NCI-H446 (cell line): ENCODE data around the gene FHIP1B.
A peak's percentile ranks its signal among the peaks of the same experiment; 100 is the strongest.

Experiments
- DNase-seq, 2 experiments: peaks; one replicate each; lab custom pipeline; 2025; lab: John Stamatoyannopoulos, UW

The FHIP1B gene

GRCh38 chr11:6238902-6239301 lies 4.5 kb upstream of the FHIP1B start, which contains the start of gene CNGA4:
Gene CNGA4 (plus strand): TSS chr11:6239089. CDS start chr11:6239207, 118 bp downstream.
- DNase-seq = no peak

DNA sequence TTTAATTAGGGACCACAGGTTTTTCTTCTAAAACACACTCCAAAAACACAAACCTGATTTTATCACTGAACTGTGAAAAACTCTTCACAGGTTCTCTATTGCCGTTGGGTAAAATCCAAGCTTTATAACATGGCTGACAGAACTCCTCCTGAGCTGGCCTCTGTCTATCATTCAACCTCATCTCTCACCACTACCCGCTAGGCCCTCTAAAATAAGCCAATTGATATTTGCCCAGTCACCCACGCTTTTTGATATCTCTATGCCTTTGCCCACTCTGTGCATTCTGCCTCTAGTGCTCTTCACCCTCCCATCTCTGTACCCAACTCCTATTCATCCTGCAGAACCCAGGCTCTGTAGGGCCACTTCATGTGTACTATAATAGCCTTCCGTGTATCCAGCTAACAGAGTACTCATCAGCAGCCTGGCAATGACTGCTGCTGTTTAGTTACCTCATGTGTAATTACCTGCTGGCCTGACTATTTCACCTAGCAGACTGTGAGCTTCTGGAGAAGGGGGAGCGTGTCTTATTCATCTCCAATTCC lies 3.4 kb upstream of the FHIP1B start:
- no peak for DNase-seq

DNA sequence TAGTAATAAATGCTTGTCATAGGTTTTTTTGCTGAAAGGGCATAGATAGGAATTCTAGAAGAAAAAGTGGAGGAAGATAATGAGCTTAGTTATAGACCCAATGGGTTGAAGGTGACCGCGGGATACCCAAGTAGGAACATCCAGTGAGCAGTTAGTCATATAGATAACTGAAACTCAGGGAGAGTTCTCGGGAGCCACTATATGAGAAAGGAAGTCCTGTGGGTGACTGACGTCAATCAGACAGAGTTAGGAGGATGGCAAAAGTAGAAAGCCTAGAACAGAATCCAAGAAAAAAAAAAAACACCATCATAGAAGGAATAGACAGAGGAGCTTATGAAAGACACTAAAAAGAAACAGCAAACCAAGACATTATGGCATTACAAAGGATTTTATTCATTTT lies 2.8 kb upstream of the FHIP1B start:
- no peak for DNase-seq

- no peak for DNase-seq
Measured at GRCh38 chr11:6233984-6234386, 451 bp downstream of the FHIP1B start.

- peak in 1 of 2 experiments; percentile 24 for DNase-seq
Measured at GRCh38 chr11:6232899-6233298, 1.5 kb downstream of the FHIP1B start.

- no peak for DNase-seq
Measured at GRCh38 chr11:6229911-6230310, 4.5 kb downstream of the FHIP1B start.

- no peak for DNase-seq
Measured at GRCh38 chr11:6228520-6228919, 5.9 kb downstream of the FHIP1B start.

GRCh38 chr11:6225896-6226295 lies 8.5 kb downstream of the FHIP1B start:
- DNase-seq = no peak

GRCh38 chr11:6225024-6225423 lies 9.4 kb downstream of the FHIP1B start:
- no peak for DNase-seq

- no peak for DNase-seq
Measured at GRCh38 chr11:6224421-6224820, 10.0 kb downstream of the FHIP1B start.

DNA sequence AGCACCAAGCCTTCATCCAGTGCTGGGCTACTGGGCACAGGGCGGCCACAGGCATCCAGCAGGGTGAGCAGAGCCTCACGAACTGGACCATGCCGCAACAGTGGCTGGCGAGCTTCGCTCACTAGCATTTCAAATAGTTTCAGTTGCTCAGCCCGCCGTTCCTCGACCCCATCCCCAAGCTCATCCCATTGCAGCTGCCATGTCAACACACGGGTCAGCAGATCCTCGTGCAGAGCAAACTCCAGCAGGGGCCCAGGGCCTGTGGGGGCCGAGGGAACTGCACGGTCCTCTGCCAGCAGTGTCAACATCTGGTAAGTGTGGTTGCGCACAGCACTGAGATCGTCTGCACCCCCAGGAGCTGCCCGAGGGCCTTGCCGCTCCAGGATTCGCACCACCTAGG lies 10.6 kb downstream of the FHIP1B start:
- DNase-seq = no peak

GRCh38 chr11:6219359-6219758 lies 15.1 kb downstream of the FHIP1B start:
- DNase-seq = no peak

- no peak for DNase-seq
Measured at GRCh38 chr11:6217722-6218121, 16.7 kb downstream of the FHIP1B start.

DNA sequence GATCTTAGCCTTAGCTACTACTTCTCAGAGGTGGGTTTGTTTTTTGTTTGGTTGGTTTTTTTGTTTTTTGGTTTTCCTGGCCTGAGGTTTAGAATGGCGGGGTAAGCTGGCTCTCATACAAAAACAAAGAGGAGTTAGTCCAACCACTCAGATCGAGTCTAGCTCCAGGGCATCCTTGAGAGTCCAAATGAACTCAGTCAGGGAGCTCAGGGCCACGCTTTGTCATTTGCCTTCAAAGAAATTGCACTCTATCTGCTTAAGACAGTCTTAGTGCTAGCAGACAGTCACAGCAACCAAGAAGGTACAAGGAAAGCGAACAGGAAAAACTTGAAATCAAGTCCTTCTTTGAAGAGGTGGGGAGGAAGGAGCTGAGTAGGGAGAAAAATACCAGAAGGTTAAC lies 17.9 kb downstream of the FHIP1B start:
- no peak for DNase-seq

DNA sequence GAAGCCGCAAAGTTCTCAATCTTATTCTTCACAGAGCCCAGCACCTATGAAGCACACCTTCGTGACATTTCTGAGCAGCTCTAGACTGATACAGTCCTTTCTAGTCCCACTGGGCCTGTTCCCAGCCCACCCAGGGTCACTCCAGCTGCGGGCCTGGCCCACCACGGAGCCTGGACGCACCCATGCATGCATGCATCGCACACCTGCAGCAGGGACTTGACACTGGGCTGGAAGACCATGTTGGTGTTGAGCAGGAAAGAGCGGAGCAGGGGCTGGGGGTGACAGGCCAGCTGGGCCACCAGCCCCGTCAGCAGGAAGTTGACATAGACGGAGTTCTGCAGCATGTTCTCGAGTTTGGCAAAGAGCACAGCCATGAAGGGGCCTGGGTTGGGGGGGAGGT lies 19.9 kb downstream of the FHIP1B start:
- DNase-seq = no peak

DNA sequence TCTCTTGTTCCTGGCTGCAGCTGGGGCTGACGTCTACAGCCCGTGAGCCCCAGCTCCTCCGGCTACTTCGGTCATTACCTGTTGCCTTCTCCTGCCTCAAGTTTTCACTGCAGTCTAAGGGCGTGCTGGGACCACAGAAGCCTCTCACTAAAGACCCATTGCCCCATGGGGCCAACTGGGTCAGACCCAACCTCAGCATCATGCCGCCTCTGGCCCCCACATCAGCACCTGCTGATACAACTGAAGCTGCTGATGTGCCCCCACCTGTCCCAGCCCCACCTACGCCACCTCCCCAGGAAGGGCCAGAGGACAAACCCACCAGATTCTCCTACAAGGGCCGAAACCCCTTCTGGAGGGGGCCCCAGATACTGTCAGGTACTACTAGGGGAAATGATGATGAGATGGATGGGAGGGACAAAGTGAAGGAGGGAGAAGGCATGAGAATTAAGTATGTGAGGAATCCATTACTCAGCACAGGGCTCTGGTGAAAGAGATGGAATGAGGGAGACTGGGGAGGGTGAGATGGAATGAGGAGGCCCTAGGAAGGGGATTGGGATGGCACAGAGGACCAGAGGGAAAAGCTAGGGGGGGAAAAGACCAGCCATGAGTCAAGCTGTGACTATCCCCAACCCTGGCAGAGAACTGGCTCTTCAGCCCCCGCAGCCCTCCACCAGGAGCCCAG lies 24.0 kb downstream of the FHIP1B start:
- no peak for DNase-seq

DNA sequence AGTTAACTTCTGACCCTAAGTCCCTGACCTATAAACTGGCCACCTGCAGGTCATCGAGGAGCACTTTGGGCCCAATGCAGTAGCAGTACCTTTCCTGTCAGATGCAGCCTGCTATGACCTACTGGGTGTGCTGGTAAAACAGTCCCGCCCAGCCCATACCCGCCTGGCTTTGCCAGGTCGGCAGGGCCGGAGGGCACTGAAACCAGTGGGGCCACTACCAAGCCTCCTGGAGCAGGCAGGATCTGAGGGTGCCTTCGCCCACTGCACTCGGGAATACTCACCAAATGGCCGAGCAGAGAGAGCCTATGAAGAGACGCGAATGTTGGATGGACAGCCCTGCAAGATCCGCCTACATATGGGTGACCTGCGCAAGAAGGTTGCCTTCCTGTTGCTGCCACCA lies 24.6 kb downstream of the FHIP1B start:
- no peak for DNase-seq

DNA sequence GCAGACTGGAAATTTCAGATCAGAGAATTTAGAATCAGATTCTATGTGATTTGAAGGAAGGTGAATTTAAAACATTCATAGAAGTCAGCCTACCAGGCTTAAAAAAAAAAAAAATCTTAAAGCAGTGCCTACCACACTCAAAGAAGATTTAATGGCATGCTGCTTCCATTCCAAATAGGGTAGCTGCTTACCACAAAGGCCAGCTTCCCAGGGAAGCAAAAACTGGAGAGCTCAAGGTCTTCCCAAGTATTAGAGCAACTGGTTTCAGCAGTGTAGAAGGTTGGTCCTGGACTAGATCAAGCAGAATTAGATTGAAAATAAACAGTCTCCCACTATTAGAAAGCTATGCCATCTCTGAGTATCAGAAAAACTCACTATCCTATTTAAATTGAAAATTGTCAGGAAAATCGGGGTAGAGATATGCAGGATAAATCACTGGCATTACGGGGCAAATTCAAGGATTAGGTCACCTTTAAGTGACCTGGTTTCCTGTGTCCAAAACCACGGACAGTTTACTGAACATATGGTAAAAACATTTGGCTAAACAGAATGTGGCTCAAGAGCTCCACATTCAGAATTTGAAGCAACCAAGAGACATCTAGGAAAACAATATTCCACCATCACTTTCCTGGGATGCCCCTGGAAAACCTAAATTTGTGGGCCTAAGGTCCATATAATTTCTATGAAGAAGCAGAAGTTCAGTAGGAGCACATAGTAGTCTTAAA lies 27.8 kb downstream of the FHIP1B start:
- no peak for DNase-seq

- DNase-seq = no peak
Measured at GRCh38 chr11:6205366-6205765, 29.1 kb downstream of the FHIP1B start, which contains the start of gene C11orf42. Gene C11orf42 (plus strand): TSS chr11:6205557. CDS start chr11:6205616, 59 bp downstream.

DNA sequence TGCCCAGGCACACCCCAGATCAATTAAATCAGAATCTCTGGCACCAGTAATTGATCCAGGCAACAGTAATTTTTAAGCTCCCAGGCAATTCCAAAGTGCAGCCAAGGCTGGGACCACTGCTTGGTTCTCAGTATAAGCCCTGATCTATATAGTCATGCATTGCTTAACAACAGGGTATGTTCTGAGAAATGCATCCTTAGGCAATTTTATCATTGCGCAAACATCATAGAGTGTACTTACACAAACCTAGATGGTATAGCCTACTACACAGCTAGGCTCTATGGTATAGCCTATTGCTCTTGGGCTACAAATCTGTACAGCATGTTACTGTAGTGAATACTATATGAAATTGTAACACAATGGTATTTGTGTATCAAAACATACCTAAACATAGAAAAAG lies 29.7 kb downstream of the FHIP1B start:
- DNase-seq = no peak

DNA sequence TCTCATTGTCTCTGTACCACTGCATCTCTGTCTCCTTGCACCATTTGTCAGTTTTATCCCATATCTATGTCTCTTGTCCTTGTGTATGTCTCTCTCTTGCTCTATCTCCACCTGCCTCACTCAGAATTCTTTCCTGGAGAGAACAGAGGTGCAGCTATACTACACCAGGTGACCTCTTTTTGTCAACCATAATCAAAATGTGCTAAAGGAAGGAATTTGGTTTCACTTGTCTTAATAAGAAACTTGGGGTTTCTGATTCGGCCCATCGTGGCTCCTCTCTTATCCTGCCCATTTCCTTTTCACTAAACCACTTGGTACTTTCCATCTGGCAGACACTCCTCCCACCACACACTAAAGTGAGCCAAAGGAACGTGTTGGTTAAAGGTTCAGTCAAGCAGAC lies 31.1 kb downstream of the FHIP1B start:
- no peak for DNase-seq

DNA sequence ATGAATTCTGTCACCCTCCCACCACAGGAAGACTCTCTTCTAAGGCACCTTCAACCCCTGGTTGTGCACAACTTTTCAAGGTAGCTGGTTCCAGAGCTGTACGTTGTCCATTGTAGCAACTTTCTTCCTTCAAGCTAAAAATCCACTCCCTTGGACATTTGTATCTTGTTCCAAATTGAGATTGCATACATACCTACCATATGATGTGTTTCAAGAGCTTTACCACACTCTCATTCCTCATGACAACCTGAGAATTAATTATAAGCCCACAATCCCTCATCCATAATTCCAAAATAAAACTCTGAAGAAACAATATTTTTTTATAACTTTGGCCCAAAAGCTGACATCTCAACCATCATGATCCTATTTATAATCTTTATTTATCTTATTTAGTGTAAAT lies 32.4 kb downstream of the FHIP1B start:
- DNase-seq = no peak

GRCh38 chr11:6201481-6201880 lies 33.0 kb downstream of the FHIP1B start:
- DNase-seq = no peak
